Testis (tissue), 3 donors: Measurements from ENCODE around the gene BLOC1S2. TPM values are rescaled to one million over a fixed set of nuclear protein-coding genes. Genes with fewer than 3 reads are reported as not detected.
"Not testable (repeated sequence)": the region's sequence is repeated elsewhere in the genome, so short reads cannot be mapped to it uniquely, and the experiment has no call there.

Experiments used
- DNase-seq: peaks from one replicate; pipeline ENCODE4 v3.0.0-alpha.2; 2019
- H3K27ac ChIP-seq, 2 donors: fragments of 200-600 bp; sonication (generic); one replicate each; pipeline ENCODE4 v1.5.1; 2019
- H3K27me3 ChIP-seq: fragments of 200-600 bp; sonication (generic); one replicate; pipeline ENCODE4 v1.5.1; 2019
- H3K36me3 ChIP-seq: fragments of 200-600 bp; sonication (generic); one replicate; pipeline ENCODE4 v1.5.1; 2017; ENCODE audit warnings: low read depth; ENCODE audit errors: missing control alignments
- H3K4me1 ChIP-seq: fragments of 200-600 bp; sonication (generic); one replicate; pipeline ENCODE4 v1.5.1; 2019
- H3K4me3 ChIP-seq, 2 donors: fragments of 200-600 bp; sonication (generic); one replicate each; pipeline ENCODE4 v1.5.1; 2017 to 2019
- H3K9me3 ChIP-seq: fragments of 200-600 bp; sonication (generic); one replicate; pipeline ENCODE4 v1.5.1; 2017
- CTCF ChIP-seq, 3 experiments: fragments of 450-650 bp in 2 of 3; fragments of 200-600 bp in 1 of 3; sonication (generic) in 1 of 3; IDR thresholded peaks; one replicate each; pipeline ENCODE4 v1.5.1; 2016 to 2019; ENCODE audit warnings: antibody characterized with exemption in 3 of 3, mild to moderate bottlenecking in 2 of 3, moderate library complexity in 1 of 3
- POLR2A ChIP-seq: fragments of 450-650 bp; IDR thresholded peaks from one replicate; pipeline ENCODE4 v1.6.1; 2017; ENCODE audit warnings: antibody characterized with exemption, mild to moderate bottlenecking, moderate library complexity
- WGBS, 2 donors: methylation state at CpG; one replicate each; pipeline ENCODE4 v1.1.5; 2018; 5-methylcytosine and 5-hydroxymethylcytosine counted together
- intact Hi-C: fragments of 100-400 bp; cut with DNase I; formaldehyde crosslinking; loops from one replicate; pipeline ENCODE4 v1.15.1; 2023; ENCODE audit warnings: low total_unique reads
- polyA plus RNA-seq: library from polyadenylated mRNA; stranded (reverse); fragments of 350-450 nt; fragmentation: Illumina TruSeq; extraction: RNeasy Lipid Tissue Mini Kit (QIAGEN cat#74804); gene quantifications from one replicate; pipeline ENCODE4 v1.2.3, GENCODE V29; 2014; ENCODE audit warnings: low read depth, low replicate concordance; ENCODE audit not compliant: insufficient read depth
- total RNA-seq, 2 donors: library from RNA; depleted of rRNA; stranded (reverse); fragments of >200 nt; gene quantifications; one replicate each; pipeline ENCODE4 v1.2.3, GENCODE V29; 2016

Gene BLOC1S2
- total and polyA plus RNA-seq, 3 donors from 2014 or later, result 23.3 to 49.2 (median 35.5) TPM

- Histone ChIP-seq H3K4me1 (no peaks in the 10 kb centered on the region), H3K9me3 (no peaks in the 10 kb centered on the region), H3K27ac (no peak overlapping the region), H3K27me3 (no peaks in the 10 kb centered on the region), H3K4me3 (no peak overlapping the region), H3K36me3 (no peaks in the 10 kb centered on the region)
- WGBS, 2 donors, result 75 to 83% methylated on average over 9 of the region's 9 CpGs
- DNase-seq, result no peak
- intact Hi-C loops, result no loop called here
- no peak for TF ChIP-seq POLR2A
- TF ChIP-seq CTCF (IDR thresholded peaks at IDR 0.05), result no peak
Measured at GRCh38 chr10:100297242-100297641, 10.8 kb upstream of the BLOC1S2 start.

GRCh38 chr10:100293066-100293465, 6.6 kb upstream of the BLOC1S2 start:
- intact Hi-C loops, result no loop called here
- H3K36me3 ChIP-seq, result no peaks in the 10 kb centered on the region
- TF ChIP-seq POLR2A, result no peak
- H3K4me3 ChIP-seq, result no peak overlapping the region
- H3K9me3 ChIP-seq, result no peaks in the 10 kb centered on the region
- no peak overlapping the region for H3K27ac ChIP-seq
- DNase-seq, result no peak
- no peaks in the 10 kb centered on the region for H3K27me3 ChIP-seq
- H3K4me1 ChIP-seq, result peaks cover 3% of the 10 kb centered on the region

GRCh38 chr10:100292300-100292699, 5.8 kb upstream of the BLOC1S2 start:
- H3K27me3 ChIP-seq, H3K36me3 ChIP-seq, H3K4me1 ChIP-seq, intact Hi-C loops, H3K9me3 ChIP-seq, H3K27ac ChIP-seq, H3K4me3 ChIP-seq, DNase-seq: not testable (repeated sequence)
- WGBS, 2 donors, result 85 to 89% methylated on average over 4 of the region's 4 CpGs

GRCh38 chr10:100291356-100291755, 4.9 kb upstream of the BLOC1S2 start:
- no peaks in the 10 kb centered on the region for H3K9me3 ChIP-seq
- 79 to 85% methylated on average over 3 of the region's 3 CpGs for WGBS, 2 donors
- H3K4me1 ChIP-seq, result peaks cover 7% of the 10 kb centered on the region
- no peaks in the 10 kb centered on the region for H3K27me3 ChIP-seq
- no peak for DNase-seq
- TF ChIP-seq CTCF (IDR thresholded peaks at IDR 0.05) (no peak), POLR2A (no peak)
- intact Hi-C loops, result no loop called here
- H3K36me3 ChIP-seq, result no peaks in the 10 kb centered on the region
- H3K4me3 ChIP-seq, result no peak overlapping the region
- no peak overlapping the region for H3K27ac ChIP-seq

- DNase-seq, result no peak
- intact Hi-C loops, result no loop called here
- Histone ChIP-seq H3K4me3 (no peak overlapping the region), H3K27ac (no peak overlapping the region), H3K27me3 (no peaks in the 10 kb centered on the region), H3K4me1 (peaks cover 15% of the 10 kb centered on the region), H3K36me3 (no peaks in the 10 kb centered on the region), H3K9me3 (no peaks in the 10 kb centered on the region)
- WGBS, 2 donors, result 87 to 100% methylated on average over 1 to 2 of the region's 2 CpGs
- no peak for TF ChIP-seq CTCF (IDR thresholded peaks at IDR 0.05)
- TF ChIP-seq POLR2A, result no peak
Measured at GRCh38 chr10:100289641-100290040, 3.2 kb upstream of the BLOC1S2 start.

GRCh38 chr10:100288196-100288595, 1.7 kb upstream of the BLOC1S2 start:
- peaks cover 15% of the 10 kb centered on the region for H3K4me1 ChIP-seq
- no peaks in the 10 kb centered on the region for H3K27me3 ChIP-seq
- intact Hi-C loops, result no loop called here
- no peak overlapping the region for H3K27ac ChIP-seq
- no peaks in the 10 kb centered on the region for H3K9me3 ChIP-seq
- DNase-seq, result no peak
- 68 to 86% methylated on average over 5 of the region's 5 CpGs for WGBS, 2 donors
- no peak for TF ChIP-seq POLR2A
- no peak for TF ChIP-seq CTCF (IDR thresholded peaks at IDR 0.05)
- H3K36me3 ChIP-seq, result no peaks in the 10 kb centered on the region
- no peak overlapping the region for H3K4me3 ChIP-seq
